Stimulated activated naive CD8-positive, alpha-beta T cell treated with anti-CD3 and anti-CD28 coated beads, Interleukin-15, Interleukin-2, amounts not matched to agents 100 ng/mL and 50 ng/mL, for 24 hours (primary cell): ENCODE measurements around the gene CAMKK1.
"Not testable (repeated sequence)": the region's sequence is repeated elsewhere in the genome, so short reads cannot be mapped to it uniquely, and the experiment has no call there.

Experiments
- H3K27ac Mint-ChIP-seq: one replicate; pipeline ENCODE4 v1.8.0; 2021; ENCODE audit warnings: mild to moderate bottlenecking, mixed read lengths
- H3K27me3 Mint-ChIP-seq: one replicate; pipeline ENCODE4 v1.8.0; 2021; ENCODE audit warnings: mixed read lengths
- H3K36me3 Mint-ChIP-seq: one replicate; pipeline ENCODE4 v1.8.0; 2021; ENCODE audit warnings: low read depth, mixed read lengths
- H3K4me1 Mint-ChIP-seq: one replicate; pipeline ENCODE4 v1.8.0; 2021; ENCODE audit warnings: low read depth, mixed read lengths
- H3K4me3 Mint-ChIP-seq: one replicate; pipeline ENCODE4 v1.8.0; 2021; ENCODE audit warnings: mild to moderate bottlenecking, mixed read lengths
- H3K9me3 Mint-ChIP-seq: one replicate; pipeline ENCODE4 v1.8.0; 2021; ENCODE audit warnings: mixed read lengths

CAMKK1 gene

GRCh38 chr17:3859940-3860339 lies 32.9 kb downstream of the CAMKK1 start:
- H3K36me3 Mint-ChIP-seq = no peaks in the 10 kb centered on the region
- H3K27me3 Mint-ChIP-seq = no peaks in the 10 kb centered on the region
- H3K4me3 Mint-ChIP-seq = no peak overlapping the region
- H3K9me3 Mint-ChIP-seq = no peaks in the 10 kb centered on the region
- H3K27ac Mint-ChIP-seq = no peak overlapping the region
- no peaks in the 10 kb centered on the region for H3K4me1 Mint-ChIP-seq

- H3K4me3 Mint-ChIP-seq = no peak overlapping the region
- H3K27me3 Mint-ChIP-seq = peaks cover 3% of the 10 kb centered on the region
- no peaks in the 10 kb centered on the region for H3K36me3 Mint-ChIP-seq
- no peaks in the 10 kb centered on the region for H3K9me3 Mint-ChIP-seq
- H3K4me1 Mint-ChIP-seq = no peaks in the 10 kb centered on the region
- H3K27ac Mint-ChIP-seq = no peak overlapping the region
Measured at GRCh38 chr17:3857261-3858105, 35.4 kb downstream of the CAMKK1 start.

- H3K27me3 Mint-ChIP-seq = peaks cover 12% of the 10 kb centered on the region
- not testable (repeated sequence) for H3K36me3 Mint-ChIP-seq, H3K4me1 Mint-ChIP-seq, H3K4me3 Mint-ChIP-seq, H3K9me3 Mint-ChIP-seq, H3K27ac Mint-ChIP-seq
Measured at GRCh38 chr17:3854204-3854603, 38.6 kb downstream of the CAMKK1 start.

GRCh38 chr17:3852561-3852960 lies 40.3 kb downstream of the CAMKK1 start:
- Mint-ChIP-seq H3K9me3 (no peaks in the 10 kb centered on the region), H3K27ac (no peak overlapping the region), H3K4me3 (no peak overlapping the region)

GRCh38 chr17:3851461-3852100 lies 41.3 kb downstream of the CAMKK1 start:
- Mint-ChIP-seq H3K27ac (no peak overlapping the region), H3K9me3 (no peaks in the 10 kb centered on the region), H3K27me3 (peaks cover 12% of the 10 kb centered on the region), H3K4me1 (no peaks in the 10 kb centered on the region), H3K4me3 (no peak overlapping the region), H3K36me3 (no peaks in the 10 kb centered on the region)

More at GRCh38 chr17:3852561-3852960, 40.3 kb downstream of the CAMKK1 start:
- H3K4me1 Mint-ChIP-seq = no peaks in the 10 kb centered on the region
- peaks cover 12% of the 10 kb centered on the region for H3K27me3 Mint-ChIP-seq
- H3K36me3 Mint-ChIP-seq = no peaks in the 10 kb centered on the region

GRCh38 chr17:3848229-3848835 lies 44.5 kb downstream of the CAMKK1 start:
- peaks cover 7% of the 10 kb centered on the region for H3K36me3 Mint-ChIP-seq
- H3K27ac Mint-ChIP-seq = no peak overlapping the region
- peaks cover 20% of the 10 kb centered on the region for H3K4me1 Mint-ChIP-seq
- peaks cover 12% of the 10 kb centered on the region for H3K27me3 Mint-ChIP-seq
- H3K4me3 Mint-ChIP-seq = no peak overlapping the region
- H3K9me3 Mint-ChIP-seq = no peaks in the 10 kb centered on the region

GRCh38 chr17:3847165-3847670 lies 45.6 kb downstream of the CAMKK1 start:
- H3K4me3 Mint-ChIP-seq = no peak overlapping the region
- H3K4me1 Mint-ChIP-seq = peaks cover 21% of the 10 kb centered on the region
- H3K27ac Mint-ChIP-seq = peak overlapping the region; percentile 26
- peaks cover 7% of the 10 kb centered on the region for H3K36me3 Mint-ChIP-seq
- no peaks in the 10 kb centered on the region for H3K9me3 Mint-ChIP-seq
- H3K27me3 Mint-ChIP-seq = peaks cover 8% of the 10 kb centered on the region

- Mint-ChIP-seq H3K27me3 (peaks cover 2% of the 10 kb centered on the region), H3K9me3 (no peaks in the 10 kb centered on the region), H3K36me3 (peaks cover 8% of the 10 kb centered on the region), H3K4me3 (peak overlapping the region; percentile 41), H3K27ac (no peak overlapping the region), H3K4me1 (peaks cover 21% of the 10 kb centered on the region)
Measured at GRCh38 chr17:3846437-3847164, 46.3 kb downstream of the CAMKK1 start.

GRCh38 chr17:3845621-3846436 lies 47.0 kb downstream of the CAMKK1 start, which contains the start of gene NCBP3:
NCBP3 (minus strand) TSS chr17:3846246; CDS start chr17:3846223, 23 bp downstream.
- no peaks in the 10 kb centered on the region for H3K27me3 Mint-ChIP-seq
- H3K9me3 Mint-ChIP-seq = no peaks in the 10 kb centered on the region
- H3K4me3 Mint-ChIP-seq = peak within 1 kb of the TSS; percentile 96
- H3K36me3 Mint-ChIP-seq = peaks cover 13% of the 10 kb centered on the region
- H3K27ac Mint-ChIP-seq = peak within 1 kb of the TSS; percentile 93
- peaks cover 21% of the 10 kb centered on the region for H3K4me1 Mint-ChIP-seq

- Mint-ChIP-seq H3K9me3 (no peaks in the 10 kb centered on the region), H3K4me3 (peak overlapping the region; percentile 96), H3K36me3 (peaks cover 19% of the 10 kb centered on the region), H3K27me3 (no peaks in the 10 kb centered on the region), H3K4me1 (peaks cover 23% of the 10 kb centered on the region), H3K27ac (peak overlapping the region; percentile 93)
Measured at GRCh38 chr17:3845291-3845620, 47.6 kb downstream of the CAMKK1 start.

GRCh38 chr17:3844556-3844955 lies 48.3 kb downstream of the CAMKK1 start:
- Mint-ChIP-seq H3K4me3 (peak overlapping the region; percentile 96), H3K36me3 (peaks cover 26% of the 10 kb centered on the region), H3K4me1 (peaks cover 28% of the 10 kb centered on the region)
- H3K27me3 Mint-ChIP-seq, H3K9me3 Mint-ChIP-seq, H3K27ac Mint-ChIP-seq: not testable (repeated sequence)

- Mint-ChIP-seq H3K4me3 (peak overlapping the region; percentile 49), H3K36me3 (peaks cover 28% of the 10 kb centered on the region), H3K27ac (no peak overlapping the region), H3K27me3 (no peaks in the 10 kb centered on the region), H3K4me1 (peaks cover 28% of the 10 kb centered on the region), H3K9me3 (no peaks in the 10 kb centered on the region)
Measured at GRCh38 chr17:3843935-3844516, 48.8 kb downstream of the CAMKK1 start.

GRCh38 chr17:3838206-3838605 lies 54.6 kb downstream of the CAMKK1 start:
- Mint-ChIP-seq H3K4me3 (no peak overlapping the region), H3K36me3 (peaks cover 52% of the 10 kb centered on the region), H3K4me1 (peaks cover 10% of the 10 kb centered on the region), H3K27ac (no peak overlapping the region), H3K27me3 (no peaks in the 10 kb centered on the region), H3K9me3 (no peaks in the 10 kb centered on the region)

GRCh38 chr17:3836551-3836950 lies 56.3 kb downstream of the CAMKK1 start:
- peaks cover 58% of the 10 kb centered on the region for H3K36me3 Mint-ChIP-seq
- peaks cover 10% of the 10 kb centered on the region for H3K4me1 Mint-ChIP-seq
- H3K4me3 Mint-ChIP-seq = no peak overlapping the region
- no peaks in the 10 kb centered on the region for H3K27me3 Mint-ChIP-seq
- no peaks in the 10 kb centered on the region for H3K9me3 Mint-ChIP-seq
- no peak overlapping the region for H3K27ac Mint-ChIP-seq
